Fibroblast of lung (primary cell): ENCODE measurements around the gene INTS14. TPM values are rescaled to one million over a fixed set of nuclear protein-coding genes. Genes with fewer than 3 reads are reported as not detected.

Source experiments
- DNase-seq, 2 donors: peaks; one replicate each; pipeline versions ENCODE4 v3.0.0 to v3.0.0-alpha.2; 2010; ENCODE audit warnings: low read depth in 2 of 2
- H2AFZ ChIP-seq: 2 replicates; pipeline ENCODE4 v1.5.1; 2012; ENCODE audit warnings: low read length, control low read depth, inconsistent platforms
- H3K27ac ChIP-seq: 2 replicates; pipeline ENCODE4 v1.5.1; 2011; ENCODE audit warnings: low read length, control low read depth; ENCODE audit not compliant: insufficient read depth
- H3K27me3 ChIP-seq: 2 replicates; pipeline ENCODE4 v1.5.1; 2011; ENCODE audit warnings: mild to moderate bottlenecking, low read length; ENCODE audit not compliant: control insufficient read depth, insufficient read depth
- H3K36me3 ChIP-seq: 2 replicates; pipeline ENCODE4 v1.5.1; 2011; ENCODE audit warnings: low read length; ENCODE audit not compliant: control insufficient read depth, insufficient read depth
- H3K4me1 ChIP-seq: 2 replicates; pipeline ENCODE4 v1.5.1; 2011; ENCODE audit warnings: low read length; ENCODE audit not compliant: control insufficient read depth, insufficient read depth; ENCODE audit errors: extremely low read depth
- H3K4me2 ChIP-seq: 2 replicates; pipeline ENCODE4 v1.5.1; 2011; ENCODE audit warnings: low read length, control low read depth; ENCODE audit not compliant: insufficient read depth; ENCODE audit errors: extremely low read depth
- H3K4me3 ChIP-seq, 4 experiments: fragments of 200-600 bp in 1 of 4; sonication (generic) in 1 of 4; replicated peaks in 1 of 4; 2 replicates each; pipeline ENCODE4 v1.5.1; 2011 to 2016; ENCODE audit warnings: low read length in 4 of 4, low read depth in 3 of 4, mild to moderate bottlenecking in 3 of 4, control low read depth in 2 of 4, inconsistent platforms in 1 of 4, mixed read lengths in 1 of 4; ENCODE audit not compliant: insufficient read depth in 1 of 4; ENCODE audit errors: control extremely low read depth in 1 of 4
- H3K79me2 ChIP-seq: 2 replicates; pipeline ENCODE4 v1.5.1; 2012; ENCODE audit warnings: mild to moderate bottlenecking, low read length, inconsistent platforms; ENCODE audit not compliant: control insufficient read depth, insufficient read depth
- H3K9ac ChIP-seq: 2 replicates; pipeline ENCODE4 v1.5.1; 2011; ENCODE audit warnings: mild to moderate bottlenecking, low read length, control low read depth; ENCODE audit not compliant: insufficient read depth
- H3K9me3 ChIP-seq: 2 replicates; pipeline ENCODE4 v1.5.1; 2012; ENCODE audit warnings: low read depth, low read length; ENCODE audit not compliant: control insufficient read depth, insufficient read depth
- H4K20me1 ChIP-seq: 2 replicates; pipeline ENCODE4 v1.5.1; 2011; ENCODE audit warnings: low read length; ENCODE audit not compliant: control insufficient read depth, insufficient read depth; ENCODE audit errors: extremely low read depth
- CTCF ChIP-seq, 2 donors: IDR thresholded peaks in 1 of 2; conservative IDR thresholded peaks in 1 of 2; 1 replicate in 1 of 2; 2 replicates in 1 of 2; pipeline ENCODE4 v1.5.1; 2011 to 2012; ENCODE audit warnings: low read length in 2 of 2, control low read depth in 1 of 2, inconsistent platforms in 1 of 2, low read depth in 1 of 2, mild to moderate bottlenecking in 1 of 2
- EZH2 ChIP-seq: IDR thresholded peaks from 2 replicates; pipeline ENCODE4 v1.5.1; 2012; ENCODE audit warnings: low read length, control low read depth, mild to moderate bottlenecking; ENCODE audit errors: missing control alignments
- polyA plus RNA-seq, 2 donors: library from polyadenylated mRNA; depleted of rRNA in 1 of 2; stranded (reverse) in 1 of 2; unstranded in 1 of 2; fragments of >200 nt; gene quantifications; 2 replicates each; pipeline ENCODE4 v1.2.1, GENCODE V29; 2011 to 2012; ENCODE audit warnings: missing spikeins in 1 of 2
- total RNA-seq: library from RNA; depleted of rRNA; stranded (reverse); fragments of >200 nt; gene quantifications from 2 replicates; pipeline ENCODE4 v1.2.1, GENCODE V29; 2014

The INTS14 gene
- total and polyA plus RNA-seq, 2 donors (not counting 1 experiment from before 2014, with no cell fraction given): 31.5 to 55.9 TPM

DNA sequence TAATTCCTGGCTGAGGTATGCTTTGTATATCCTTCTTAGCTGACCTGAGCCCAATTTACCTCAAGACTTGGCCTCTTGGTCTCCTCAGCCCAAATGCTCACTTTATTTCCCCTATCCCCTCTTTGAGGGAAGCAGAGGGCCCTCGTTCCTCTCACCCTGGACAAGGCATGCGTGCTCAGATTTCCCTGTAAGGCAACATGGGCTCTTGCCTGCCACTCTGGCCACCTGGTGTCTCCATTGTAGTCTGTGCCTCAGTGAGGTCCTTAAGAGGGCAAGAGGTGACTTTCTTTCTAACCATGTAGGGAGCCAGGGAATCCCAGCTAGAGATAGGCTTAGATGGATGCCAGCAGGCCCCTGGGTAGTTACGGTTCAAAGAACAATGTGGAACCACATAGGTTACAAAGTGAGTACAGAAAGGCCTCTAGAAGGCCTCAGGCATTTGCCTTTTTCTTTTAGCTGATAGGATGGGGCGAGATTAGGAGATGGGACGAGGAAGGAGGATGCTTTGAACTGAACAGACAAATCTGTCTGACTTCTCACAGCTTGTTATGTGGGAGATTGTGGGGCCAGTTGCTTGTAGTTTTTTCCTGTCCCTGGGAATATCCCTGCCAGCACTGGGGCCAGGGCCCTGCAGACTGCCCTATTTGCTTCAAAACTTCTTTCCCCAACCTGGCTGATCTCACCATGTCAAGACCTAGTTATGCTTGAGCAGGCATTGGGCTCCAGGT lies 1.1 kb upstream of the INTS14 start:
- H3K27ac ChIP-seq: peak overlapping the region; percentile 83
- H3K27me3 ChIP-seq: no peaks in the 10 kb centered on the region
- H3K9me3 ChIP-seq: no peaks in the 10 kb centered on the region
- TF ChIP-seq CTCF (conservative IDR thresholded peaks at IDR 0.05 in 1 of 2, IDR thresholded peaks at IDR 0.05 in 1 of 2; ENCODE audit: low read depth in 1 of 2, low read length in 2 of 2): no peak
- TF ChIP-seq EZH2: no peak
- H3K4me1 ChIP-seq: peaks cover 9% of the 10 kb centered on the region
- no peak for DNase-seq
- H3K4me2 ChIP-seq: peak overlapping the region; percentile 86
- H2AFZ ChIP-seq: peak overlapping the region; percentile 98
- H4K20me1 ChIP-seq: no peaks in the 10 kb centered on the region
- peak overlapping the region; percentile 66 to 89 (median 75) for H3K4me3 ChIP-seq
- H3K36me3 ChIP-seq: no peaks in the 10 kb centered on the region
- H3K79me2 ChIP-seq: peaks cover 22% of the 10 kb centered on the region
- peak overlapping the region; percentile 86 for H3K9ac ChIP-seq

DNA sequence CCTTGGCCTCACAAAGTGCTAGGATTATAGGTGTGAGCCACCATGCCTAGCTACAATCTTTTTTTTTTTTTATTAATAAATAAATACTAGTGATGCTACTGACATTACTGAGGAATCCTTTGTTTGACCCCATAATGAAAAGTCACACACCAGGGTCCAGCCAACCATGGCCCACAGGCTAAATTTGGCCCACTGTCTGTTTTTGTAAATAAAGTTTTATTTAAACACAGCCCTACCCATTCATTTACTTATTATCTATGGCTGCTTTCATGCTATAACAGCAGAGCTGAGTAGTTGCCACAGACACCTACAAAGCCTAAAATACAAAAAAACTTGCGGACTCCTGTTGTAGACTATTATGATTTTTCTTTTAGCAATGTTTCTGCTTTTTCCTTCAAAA lies 7.4 kb downstream of the INTS14 start:
- Histone ChIP-seq H3K27me3 (no peaks in the 10 kb centered on the region), H3K9ac (no peak overlapping the region), H3K4me2 (no peak overlapping the region), H4K20me1 (no peaks in the 10 kb centered on the region), H3K79me2 (peaks cover 3% of the 10 kb centered on the region), H3K27ac (no peak overlapping the region), H3K36me3 (no peaks in the 10 kb centered on the region), H3K4me1 (no peaks in the 10 kb centered on the region), H3K4me3 (no peak overlapping the region), H3K9me3 (no peaks in the 10 kb centered on the region), H2AFZ (no peak overlapping the region)
- DNase-seq: no peak
- no peak for TF ChIP-seq CTCF (conservative IDR thresholded peaks at IDR 0.05 in 1 of 2, IDR thresholded peaks at IDR 0.05 in 1 of 2; ENCODE audit: low read depth in 1 of 2, low read length in 2 of 2)
- TF ChIP-seq EZH2: no peak

DNA sequence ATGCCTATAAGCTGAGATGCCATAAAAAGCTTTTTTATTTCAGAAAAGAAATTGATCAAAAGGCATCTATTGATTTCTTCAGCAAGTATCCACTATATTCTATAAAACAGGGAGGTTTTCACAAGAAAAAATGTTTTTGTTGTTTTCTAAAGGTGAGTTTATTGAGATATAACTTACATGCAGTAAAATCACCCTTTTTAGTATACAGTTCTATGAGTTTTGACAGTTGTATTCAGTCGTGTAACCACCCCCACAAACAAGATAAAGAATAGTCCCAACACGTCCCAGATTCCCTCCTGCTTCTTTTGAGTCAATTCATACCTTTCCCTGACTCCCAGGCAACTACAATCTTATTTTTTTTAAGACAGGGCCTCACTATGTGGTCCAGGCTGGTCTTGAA lies 7.8 kb downstream of the INTS14 start:
- H3K79me2 ChIP-seq: peaks cover 3% of the 10 kb centered on the region
- no peak overlapping the region for H3K27ac ChIP-seq
- no peaks in the 10 kb centered on the region for H3K36me3 ChIP-seq
- H3K4me3 ChIP-seq: no peak overlapping the region
- H3K27me3 ChIP-seq: no peaks in the 10 kb centered on the region
- no peaks in the 10 kb centered on the region for H3K9me3 ChIP-seq
- TF ChIP-seq EZH2 (no peak), CTCF (conservative IDR thresholded peaks at IDR 0.05 in 1 of 2, IDR thresholded peaks at IDR 0.05 in 1 of 2; ENCODE audit: low read depth in 1 of 2, low read length in 2 of 2) (no peak)
- H3K4me1 ChIP-seq: no peaks in the 10 kb centered on the region
- no peak overlapping the region for H3K9ac ChIP-seq
- H2AFZ ChIP-seq: no peak overlapping the region
- H3K4me2 ChIP-seq: no peak overlapping the region
- DNase-seq: no peak
- no peaks in the 10 kb centered on the region for H4K20me1 ChIP-seq
